ENCODE results near the gene BIRC6.

The BIRC6 gene

GRCh38 chr2:32666704-32667103 lies 309.9 kb downstream of the BIRC6 start:
- H3K9me3 Mint-ChIP-seq = no peaks in the 10 kb centered on the region
- H3K27ac Mint-ChIP-seq = no peak overlapping the region
- no peaks in the 10 kb centered on the region for H3K4me1 Mint-ChIP-seq
- ATAC-seq = no peak
- H3K36me3 Mint-ChIP-seq (ENCODE audit: low read depth) = peaks cover 30% of the 10 kb centered on the region
- no peak for DNase-seq
- H3K4me3 Mint-ChIP-seq = no peak overlapping the region
- no peaks in the 10 kb centered on the region for H3K27me3 Mint-ChIP-seq

GRCh38 chr2:32668254-32668653 lies 311.4 kb downstream of the BIRC6 start:
- Mint-ChIP-seq H3K36me3 (ENCODE audit: low read depth) (peaks cover 33% of the 10 kb centered on the region), H3K27ac (no peak overlapping the region), H3K9me3 (no peaks in the 10 kb centered on the region), H3K4me3 (no peak overlapping the region), H3K4me1 (no peaks in the 10 kb centered on the region), H3K27me3 (no peaks in the 10 kb centered on the region)
- DNase-seq (no peak), ATAC-seq (no peak)

All from activated naive CD8-positive, alpha-beta T cell treated with anti-CD3 and anti-CD28 coated beads, Interleukin-2, amount 50 U/mL, for 24 hours (primary cell).